Measurements from ENCODE around the gene RAB3B.

The RAB3B gene

GRCh38 chr1:51930329-51930728 lies 60.2 kb downstream of the RAB3B start:
- no peak for FAIRE-seq
- no peak for DNase-seq (ENCODE audit: insufficient read length, low spot score)
- no peak for TF ChIP-seq CTCF (IDR thresholded peaks at IDR 0.05; ENCODE audit: insufficient read depth, missing control alignments)

- FAIRE-seq (no peak), DNase-seq (ENCODE audit: insufficient read length, low spot score) (no peak)
- no peak for TF ChIP-seq CTCF (IDR thresholded peaks at IDR 0.05; ENCODE audit: insufficient read depth, missing control alignments)
Measured at GRCh38 chr1:51928896-51929295, 61.6 kb downstream of the RAB3B start.

GRCh38 chr1:51927029-51927428 lies 63.5 kb downstream of the RAB3B start:
- TF ChIP-seq CTCF (IDR thresholded peaks at IDR 0.05; ENCODE audit: insufficient read depth, missing control alignments), result no peak
- DNase-seq (ENCODE audit: insufficient read length, low spot score) (no peak), FAIRE-seq (no peak)

GRCh38 chr1:51926171-51926812 lies 64.2 kb downstream of the RAB3B start:
- TF ChIP-seq CTCF (IDR thresholded peaks at IDR 0.05; ENCODE audit: insufficient read depth, missing control alignments), result peak; percentile 28
- FAIRE-seq (no peak), DNase-seq (ENCODE audit: insufficient read length, low spot score) (no peak)

- FAIRE-seq (no peak), DNase-seq (ENCODE audit: insufficient read length, low spot score) (no peak)
- TF ChIP-seq CTCF (IDR thresholded peaks at IDR 0.05; ENCODE audit: insufficient read depth, missing control alignments), result no peak
Measured at GRCh38 chr1:51924455-51924854, 66.0 kb downstream of the RAB3B start.

GRCh38 chr1:51922040-51922439 lies 68.5 kb downstream of the RAB3B start:
- FAIRE-seq (no peak), DNase-seq (ENCODE audit: insufficient read length, low spot score) (no peak)
- no peak for TF ChIP-seq CTCF (IDR thresholded peaks at IDR 0.05; ENCODE audit: insufficient read depth, missing control alignments)

GRCh38 chr1:51920130-51920529 lies 70.4 kb downstream of the RAB3B start:
- FAIRE-seq, result no peak
- no peak for DNase-seq (ENCODE audit: insufficient read length, low spot score)
- TF ChIP-seq CTCF (IDR thresholded peaks at IDR 0.05; ENCODE audit: insufficient read depth, missing control alignments), result no peak
